Central memory CD8-positive, alpha-beta T cell (primary cell): ENCODE measurements around the gene BAG5.

Source experiments
- ATAC-seq: fragments of 150-1000 bp; cut with Tn5 transposase; replicated peaks from 2 replicates; pipeline ENCODE4 v1.10.0; 2022; ENCODE audit warnings: mild to moderate bottlenecking, moderate FRiP score, moderate number of reproducible peaks; ENCODE audit not compliant: poor library complexity, severe bottlenecking; ENCODE audit errors: extremely low read depth
- DNase-seq, 2 donors: peaks; one replicate each; pipeline ENCODE4 v3.0.0; 2021; ENCODE audit warnings: low spot score in 2 of 2
- H3K27ac Mint-ChIP-seq: one replicate; pipeline ENCODE4 v1.8.0; 2022; ENCODE audit warnings: low read depth, mild to moderate bottlenecking, moderate library complexity, mixed read lengths
- H3K27me3 Mint-ChIP-seq: one replicate; pipeline ENCODE4 v1.8.0; 2022; ENCODE audit warnings: mixed read lengths
- H3K36me3 Mint-ChIP-seq: one replicate; pipeline ENCODE4 v1.8.0; 2022; ENCODE audit warnings: mild to moderate bottlenecking, moderate library complexity, mixed read lengths; ENCODE audit not compliant: insufficient read depth
- H3K4me1 Mint-ChIP-seq: one replicate; pipeline ENCODE4 v1.8.0; 2022; ENCODE audit warnings: mixed read lengths
- H3K4me3 Mint-ChIP-seq: one replicate; pipeline ENCODE4 v1.8.0; 2022; ENCODE audit warnings: mild to moderate bottlenecking, moderate library complexity, mixed read lengths
- H3K9me3 Mint-ChIP-seq: one replicate; pipeline ENCODE4 v1.8.0; 2022; ENCODE audit warnings: mixed read lengths

The BAG5 gene

GRCh38 chr14:103541709-103542604 lies 20.5 kb downstream of the BAG5 start:
- no peak overlapping the region for H3K4me3 Mint-ChIP-seq
- no peaks in the 10 kb centered on the region for H3K9me3 Mint-ChIP-seq
- H3K4me1 Mint-ChIP-seq, result peaks cover 5% of the 10 kb centered on the region
- H3K27me3 Mint-ChIP-seq, result no peaks in the 10 kb centered on the region
- no peak overlapping the region for H3K27ac Mint-ChIP-seq
- ATAC-seq (no peak), DNase-seq (no peak)
- H3K36me3 Mint-ChIP-seq, result peaks cover 5% of the 10 kb centered on the region

GRCh38 chr14:103540821-103541708 lies 21.4 kb downstream of the BAG5 start:
- no peak overlapping the region for H3K4me3 Mint-ChIP-seq
- H3K4me1 Mint-ChIP-seq, result no peaks in the 10 kb centered on the region
- ATAC-seq, result no peak
- H3K9me3 Mint-ChIP-seq, result no peaks in the 10 kb centered on the region
- peaks cover 4% of the 10 kb centered on the region for H3K36me3 Mint-ChIP-seq
- no peaks in the 10 kb centered on the region for H3K27me3 Mint-ChIP-seq
- no peak overlapping the region for H3K27ac Mint-ChIP-seq
- DNase-seq, result no peak

GRCh38 chr14:103539056-103539825 lies 23.2 kb downstream of the BAG5 start:
- H3K27ac Mint-ChIP-seq, result no peak overlapping the region
- no peaks in the 10 kb centered on the region for H3K27me3 Mint-ChIP-seq
- no peaks in the 10 kb centered on the region for H3K4me1 Mint-ChIP-seq
- H3K4me3 Mint-ChIP-seq, result no peak overlapping the region
- ATAC-seq (peak; percentile 24), DNase-seq (no peak)
- no peaks in the 10 kb centered on the region for H3K9me3 Mint-ChIP-seq
- peaks cover 6% of the 10 kb centered on the region for H3K36me3 Mint-ChIP-seq

- no peak for ATAC-seq
- DNase-seq, result no peak
- Mint-ChIP-seq H3K9me3 (no peaks in the 10 kb centered on the region), H3K27ac (no peak overlapping the region), H3K4me1 (no peaks in the 10 kb centered on the region), H3K27me3 (no peaks in the 10 kb centered on the region), H3K4me3 (no peak overlapping the region), H3K36me3 (peaks cover 6% of the 10 kb centered on the region)
These were observed 24.0 kb downstream of the BAG5 start for GRCh38 chr14:103538291-103539055.

- Mint-ChIP-seq H3K27me3 (no peaks in the 10 kb centered on the region), H3K4me3 (no peak overlapping the region), H3K36me3 (peaks cover 6% of the 10 kb centered on the region), H3K9me3 (no peaks in the 10 kb centered on the region), H3K27ac (no peak overlapping the region), H3K4me1 (no peaks in the 10 kb centered on the region)
- DNase-seq (no peak), ATAC-seq (no peak)
These were observed 25.1 kb downstream of the BAG5 start for GRCh38 chr14:103537175-103537990.

GRCh38 chr14:103536693-103537092 lies 25.8 kb downstream of the BAG5 start:
- Mint-ChIP-seq H3K27me3 (no peaks in the 10 kb centered on the region), H3K9me3 (no peaks in the 10 kb centered on the region), H3K4me1 (peaks cover 1% of the 10 kb centered on the region), H3K27ac (no peak overlapping the region), H3K4me3 (no peak overlapping the region), H3K36me3 (peaks cover 6% of the 10 kb centered on the region)
- DNase-seq, result no peak
- no peak for ATAC-seq

GRCh38 chr14:103535891-103536565 lies 26.4 kb downstream of the BAG5 start:
- Mint-ChIP-seq H3K36me3 (peaks cover 8% of the 10 kb centered on the region), H3K27me3 (no peaks in the 10 kb centered on the region), H3K27ac (no peak overlapping the region), H3K4me3 (no peak overlapping the region), H3K4me1 (peaks cover 8% of the 10 kb centered on the region), H3K9me3 (no peaks in the 10 kb centered on the region)
- DNase-seq, result no peak
- no peak for ATAC-seq

GRCh38 chr14:103535081-103535890 lies 27.2 kb downstream of the BAG5 start:
- DNase-seq (no peak), ATAC-seq (no peak)
- H3K9me3 Mint-ChIP-seq, result no peaks in the 10 kb centered on the region
- H3K36me3 Mint-ChIP-seq, result peaks cover 12% of the 10 kb centered on the region
- peaks cover 12% of the 10 kb centered on the region for H3K4me1 Mint-ChIP-seq
- no peak overlapping the region for H3K27ac Mint-ChIP-seq
- no peaks in the 10 kb centered on the region for H3K27me3 Mint-ChIP-seq
- no peak overlapping the region for H3K4me3 Mint-ChIP-seq

- Mint-ChIP-seq H3K9me3 (no peaks in the 10 kb centered on the region), H3K27ac (no peak overlapping the region), H3K36me3 (peaks cover 15% of the 10 kb centered on the region), H3K27me3 (no peaks in the 10 kb centered on the region), H3K4me1 (peaks cover 19% of the 10 kb centered on the region), H3K4me3 (no peak overlapping the region)
- ATAC-seq (no peak), DNase-seq (no peak)
These were observed 27.8 kb downstream of the BAG5 start for GRCh38 chr14:103534576-103535061.

- ATAC-seq (no peak), DNase-seq (no peak)
- Mint-ChIP-seq H3K9me3 (no peaks in the 10 kb centered on the region), H3K4me3 (no peak overlapping the region), H3K27me3 (no peaks in the 10 kb centered on the region), H3K4me1 (peaks cover 23% of the 10 kb centered on the region), H3K36me3 (peaks cover 15% of the 10 kb centered on the region), H3K27ac (no peak overlapping the region)
These were observed 28.4 kb downstream of the BAG5 start for GRCh38 chr14:103533999-103534575.
